Measurements from ENCODE around the gene TRIM63.

DNA sequence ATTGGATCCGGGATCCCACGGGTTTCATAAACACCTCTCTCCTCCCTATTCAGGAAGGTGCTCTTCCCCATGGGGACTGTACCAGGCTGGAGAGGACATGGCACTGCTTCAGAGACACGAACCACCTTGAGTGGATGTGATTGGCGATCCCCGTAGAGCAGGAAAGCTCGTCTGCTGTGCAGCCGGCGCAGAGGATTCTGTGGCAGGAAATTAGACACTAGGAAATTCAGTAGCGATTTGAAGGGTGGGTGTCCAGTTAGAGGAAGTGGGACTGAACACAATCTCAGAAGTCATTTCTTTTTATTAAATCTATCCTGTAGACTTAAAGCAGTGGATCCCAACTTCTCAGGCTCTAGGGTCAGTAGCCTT lies 45.0 kb upstream of the TRIM63 start:
- TF ChIP-seq ZNF654 (tag by site-specific recombination; IDR thresholded peaks at IDR 0.05; ENCODE audit: low read depth), result no peak
- TF ChIP-seq, protein P1, sequence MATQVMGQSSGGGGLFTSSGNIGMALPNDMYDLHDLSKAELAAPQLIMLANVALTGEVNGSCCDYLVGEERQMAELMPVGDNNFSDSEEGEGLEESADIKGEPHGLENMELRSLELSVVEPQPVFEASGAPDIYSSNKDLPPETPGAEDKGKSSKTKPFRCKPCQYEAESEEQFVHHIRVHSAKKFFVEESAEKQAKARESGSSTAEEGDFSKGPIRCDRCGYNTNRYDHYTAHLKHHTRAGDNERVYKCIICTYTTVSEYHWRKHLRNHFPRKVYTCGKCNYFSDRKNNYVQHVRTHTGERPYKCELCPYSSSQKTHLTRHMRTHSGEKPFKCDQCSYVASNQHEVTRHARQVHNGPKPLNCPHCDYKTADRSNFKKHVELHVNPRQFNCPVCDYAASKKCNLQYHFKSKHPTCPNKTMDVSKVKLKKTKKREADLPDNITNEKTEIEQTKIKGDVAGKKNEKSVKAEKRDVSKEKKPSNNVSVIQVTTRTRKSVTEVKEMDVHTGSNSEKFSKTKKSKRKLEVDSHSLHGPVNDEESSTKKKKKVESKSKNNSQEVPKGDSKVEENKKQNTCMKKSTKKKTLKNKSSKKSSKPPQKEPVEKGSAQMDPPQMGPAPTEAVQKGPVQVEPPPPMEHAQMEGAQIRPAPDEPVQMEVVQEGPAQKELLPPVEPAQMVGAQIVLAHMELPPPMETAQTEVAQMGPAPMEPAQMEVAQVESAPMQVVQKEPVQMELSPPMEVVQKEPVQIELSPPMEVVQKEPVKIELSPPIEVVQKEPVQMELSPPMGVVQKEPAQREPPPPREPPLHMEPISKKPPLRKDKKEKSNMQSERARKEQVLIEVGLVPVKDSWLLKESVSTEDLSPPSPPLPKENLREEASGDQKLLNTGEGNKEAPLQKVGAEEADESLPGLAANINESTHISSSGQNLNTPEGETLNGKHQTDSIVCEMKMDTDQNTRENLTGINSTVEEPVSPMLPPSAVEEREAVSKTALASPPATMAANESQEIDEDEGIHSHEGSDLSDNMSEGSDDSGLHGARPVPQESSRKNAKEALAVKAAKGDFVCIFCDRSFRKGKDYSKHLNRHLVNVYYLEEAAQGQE (tag by site-specific recombination; IDR thresholded peaks at IDR 0.05), result no peak
- TF ChIP-seq ZNF341 (tag by site-specific recombination; IDR thresholded peaks at IDR 0.05; ENCODE audit: low read depth), result no peak; the same call in 1 of the 2 replicates
- no peak for TF ChIP-seq ZNF19 (tag by site-specific recombination; IDR thresholded peaks at IDR 0.05; ENCODE audit: low read depth)
- TF ChIP-seq, protein P2, sequence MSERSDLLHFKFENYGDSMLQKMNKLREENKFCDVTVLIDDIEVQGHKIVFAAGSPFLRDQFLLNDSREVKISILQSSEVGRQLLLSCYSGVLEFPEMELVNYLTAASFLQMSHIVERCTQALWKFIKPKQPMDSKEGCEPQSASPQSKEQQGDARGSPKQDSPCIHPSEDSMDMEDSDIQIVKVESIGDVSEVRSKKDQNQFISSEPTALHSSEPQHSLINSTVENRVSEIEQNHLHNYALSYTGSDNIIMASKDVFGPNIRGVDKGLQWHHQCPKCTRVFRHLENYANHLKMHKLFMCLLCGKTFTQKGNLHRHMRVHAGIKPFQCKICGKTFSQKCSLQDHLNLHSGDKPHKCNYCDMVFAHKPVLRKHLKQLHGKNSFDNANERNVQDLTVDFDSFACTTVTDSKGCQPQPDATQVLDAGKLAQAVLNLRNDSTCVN (tag by site-specific recombination; optimal IDR thresholded peaks at IDR 0.05), result no peak
- TF ChIP-seq ZNF473 (tag by site-specific recombination; IDR thresholded peaks at IDR 0.05), result no peak
- TF ChIP-seq, protein P3, sequence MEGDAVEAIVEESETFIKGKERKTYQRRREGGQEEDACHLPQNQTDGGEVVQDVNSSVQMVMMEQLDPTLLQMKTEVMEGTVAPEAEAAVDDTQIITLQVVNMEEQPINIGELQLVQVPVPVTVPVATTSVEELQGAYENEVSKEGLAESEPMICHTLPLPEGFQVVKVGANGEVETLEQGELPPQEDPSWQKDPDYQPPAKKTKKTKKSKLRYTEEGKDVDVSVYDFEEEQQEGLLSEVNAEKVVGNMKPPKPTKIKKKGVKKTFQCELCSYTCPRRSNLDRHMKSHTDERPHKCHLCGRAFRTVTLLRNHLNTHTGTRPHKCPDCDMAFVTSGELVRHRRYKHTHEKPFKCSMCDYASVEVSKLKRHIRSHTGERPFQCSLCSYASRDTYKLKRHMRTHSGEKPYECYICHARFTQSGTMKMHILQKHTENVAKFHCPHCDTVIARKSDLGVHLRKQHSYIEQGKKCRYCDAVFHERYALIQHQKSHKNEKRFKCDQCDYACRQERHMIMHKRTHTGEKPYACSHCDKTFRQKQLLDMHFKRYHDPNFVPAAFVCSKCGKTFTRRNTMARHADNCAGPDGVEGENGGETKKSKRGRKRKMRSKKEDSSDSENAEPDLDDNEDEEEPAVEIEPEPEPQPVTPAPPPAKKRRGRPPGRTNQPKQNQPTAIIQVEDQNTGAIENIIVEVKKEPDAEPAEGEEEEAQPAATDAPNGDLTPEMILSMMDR (tag by site-specific recombination; IDR thresholded peaks at IDR 0.05), result no peak
- TF ChIP-seq KLF8 (tag by site-specific recombination; IDR thresholded peaks at IDR 0.05), result no peak
- TF ChIP-seq ZNF670 (tag by site-specific recombination; IDR thresholded peaks at IDR 0.05; ENCODE audit: low read depth), result no peak
- TF ChIP-seq ZNF629 (tag by site-specific recombination; IDR thresholded peaks at IDR 0.05), result no peak
- no peak for TF ChIP-seq YY2 (tag by site-specific recombination; IDR thresholded peaks at IDR 0.05)
- TF ChIP-seq ZNF274 (IDR thresholded peaks at IDR 0.05; ENCODE audit: low read length), result no peak
- TF ChIP-seq ZNF274 (tag by site-specific recombination; IDR thresholded peaks at IDR 0.05; ENCODE audit: borderline replicate concordance), result no peak
- no peak for TF ChIP-seq ZBTB7A (tag by site-specific recombination; IDR thresholded peaks at IDR 0.05; ENCODE audit: low read depth)
- TF ChIP-seq, protein P4, sequence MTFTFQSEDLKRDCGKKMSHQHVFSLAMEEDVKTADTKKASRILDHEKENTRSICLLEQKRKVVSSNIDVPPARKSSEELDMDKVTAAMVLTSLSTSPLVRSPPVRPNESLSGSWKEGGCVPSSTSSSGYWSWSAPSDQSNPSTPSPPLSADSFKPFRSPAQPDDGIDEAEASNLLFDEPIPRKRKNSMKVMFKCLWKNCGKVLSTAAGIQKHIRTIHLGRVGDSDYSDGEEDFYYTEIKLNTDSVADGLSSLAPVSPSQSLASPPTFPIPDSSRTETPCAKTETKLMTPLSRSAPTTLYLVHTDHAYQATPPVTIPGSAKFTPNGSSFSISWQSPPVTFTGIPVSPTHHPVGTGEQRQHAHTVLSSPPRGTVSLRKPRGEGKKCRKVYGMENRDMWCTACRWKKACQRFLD (tag by site-specific recombination; IDR thresholded peaks at IDR 0.05), result no peak
